Pulmonary artery endothelial cell (primary cell): Measurements from ENCODE around the gene KIAA1217. TPM values are rescaled to one million over a fixed set of nuclear protein-coding genes. Genes with fewer than 3 reads are reported as not detected.
"Not testable (repeated sequence)": the region's sequence is repeated elsewhere in the genome, so short reads cannot be mapped to it uniquely, and the experiment has no call there.

Source experiments
- DNase-seq: peaks from one replicate; pipeline ENCODE4 v3.0.0-alpha.2; 2011; ENCODE audit warnings: low read depth, low spot score
- total RNA-seq: library from RNA; depleted of rRNA; stranded (reverse); fragments of >200 nt; gene quantifications from 2 replicates; pipeline ENCODE4 v1.2.3, GENCODE V29; 2014

The KIAA1217 gene
- total RNA-seq, 1 donor from 2014 or later = 1.5 TPM

- peak; percentile 5 for DNase-seq
These were observed 254.9 kb downstream of the KIAA1217 start for GRCh38 chr10:24463611-24464426.

DNA sequence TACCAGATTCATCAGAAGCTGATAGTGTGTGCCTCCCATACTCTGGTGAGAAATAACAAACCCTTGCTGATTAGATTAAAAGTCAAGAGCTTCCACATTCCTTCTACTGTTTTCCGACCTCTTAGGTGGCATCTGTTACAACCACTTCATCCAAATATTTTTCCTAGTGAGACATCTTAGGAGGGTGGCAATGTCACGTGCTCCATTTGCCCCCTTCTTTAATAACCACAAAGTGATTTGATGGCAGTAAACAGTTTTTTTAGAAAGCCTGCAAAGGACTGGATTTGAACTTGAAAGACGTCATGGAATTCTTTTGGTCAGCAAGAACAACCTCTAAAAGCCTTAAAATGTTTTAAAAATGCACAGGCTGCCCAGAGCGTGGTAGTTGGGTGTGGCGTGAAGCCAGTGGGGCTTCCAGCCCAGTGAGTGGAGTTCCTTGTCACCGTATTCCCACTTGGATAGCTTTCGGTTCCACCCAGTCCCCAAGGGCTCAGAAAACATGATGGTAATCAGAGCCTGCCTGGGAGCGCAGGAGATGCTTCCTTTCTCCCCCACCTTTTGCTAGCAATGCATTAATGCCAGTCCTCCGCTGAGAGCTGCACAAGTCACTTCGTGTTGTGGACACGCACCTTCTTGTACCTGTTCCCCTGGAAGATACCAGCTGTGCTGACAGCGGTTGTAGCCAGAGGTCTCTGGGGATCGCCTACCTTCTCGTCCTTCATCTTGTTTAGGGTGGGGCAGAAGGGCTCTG is 256.4 kb downstream of the KIAA1217 start:
- no peak for DNase-seq

GRCh38 chr10:24465891-24466818 is 257.2 kb downstream of the KIAA1217 start:
- DNase-seq = no peak

GRCh38 chr10:24467136-24467535 is 258.2 kb downstream of the KIAA1217 start:
- no peak for DNase-seq

GRCh38 chr10:24467605-24468004 is 258.7 kb downstream of the KIAA1217 start:
- DNase-seq = no peak

DNA sequence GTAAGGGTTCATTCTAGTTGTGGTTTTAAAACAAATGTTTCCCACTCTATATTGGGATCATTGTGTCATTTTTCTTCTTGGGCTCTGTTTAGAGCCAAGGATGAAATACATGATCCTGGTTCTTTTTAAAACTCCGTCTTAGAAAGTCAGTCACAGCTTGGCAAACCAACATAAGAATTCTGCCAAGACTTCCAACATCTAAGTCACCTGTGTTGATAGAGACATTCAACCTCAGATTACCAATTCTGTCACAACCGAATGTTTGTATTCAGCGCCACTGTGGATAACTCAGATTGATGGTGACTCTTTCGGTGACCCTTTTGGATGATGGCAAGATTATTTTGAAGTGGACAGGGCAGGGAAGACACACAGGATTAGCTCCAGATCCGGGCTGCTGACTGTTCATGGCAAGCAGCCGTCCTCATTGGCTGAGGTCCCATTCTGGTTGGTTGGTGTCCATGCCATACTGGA is 259.4 kb downstream of the KIAA1217 start:
- DNase-seq = no peak

- no peak for DNase-seq
These were observed 261.1 kb downstream of the KIAA1217 start for GRCh38 chr10:24469993-24470392.

GRCh38 chr10:24475598-24475997 is 266.7 kb downstream of the KIAA1217 start:
- no peak for DNase-seq

DNA sequence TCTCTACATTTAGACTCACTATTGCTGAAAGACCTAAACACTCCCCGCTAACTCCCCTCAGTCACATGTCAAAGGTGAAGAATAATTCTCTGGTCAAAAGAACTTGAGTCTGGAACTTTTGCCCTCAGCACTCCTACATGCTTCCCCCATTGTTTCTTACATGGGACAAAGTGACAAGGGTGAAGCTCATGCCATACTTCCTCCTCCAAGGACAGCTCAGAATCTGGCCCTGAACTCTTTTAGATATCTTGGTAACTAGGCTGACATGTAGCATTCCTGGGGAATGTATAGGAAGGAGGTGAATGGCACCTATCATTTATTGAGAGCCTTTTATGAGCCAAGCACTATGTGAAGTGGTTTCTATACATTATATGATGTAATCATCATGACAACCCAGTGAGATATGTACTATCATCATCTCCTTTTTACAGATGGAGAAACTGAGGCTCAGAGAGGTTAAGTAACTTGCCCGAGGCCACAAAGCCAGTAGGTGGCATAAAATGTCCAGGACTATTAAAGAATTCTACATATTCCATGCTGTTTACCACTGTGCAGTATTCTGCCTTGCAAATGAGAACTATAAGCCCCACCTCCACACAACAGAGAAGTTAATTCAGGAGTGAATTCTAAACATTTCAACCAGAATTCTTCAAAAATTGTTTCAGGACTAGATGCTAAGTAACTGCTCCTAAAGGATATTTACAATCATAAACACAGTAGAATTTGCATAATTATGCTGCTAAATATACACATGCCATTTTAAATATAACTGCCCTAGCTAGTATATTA is 268.2 kb downstream of the KIAA1217 start:
- DNase-seq = no peak

- no peak for DNase-seq
These were observed 269.0 kb downstream of the KIAA1217 start for GRCh38 chr10:24477915-24478314.

DNA sequence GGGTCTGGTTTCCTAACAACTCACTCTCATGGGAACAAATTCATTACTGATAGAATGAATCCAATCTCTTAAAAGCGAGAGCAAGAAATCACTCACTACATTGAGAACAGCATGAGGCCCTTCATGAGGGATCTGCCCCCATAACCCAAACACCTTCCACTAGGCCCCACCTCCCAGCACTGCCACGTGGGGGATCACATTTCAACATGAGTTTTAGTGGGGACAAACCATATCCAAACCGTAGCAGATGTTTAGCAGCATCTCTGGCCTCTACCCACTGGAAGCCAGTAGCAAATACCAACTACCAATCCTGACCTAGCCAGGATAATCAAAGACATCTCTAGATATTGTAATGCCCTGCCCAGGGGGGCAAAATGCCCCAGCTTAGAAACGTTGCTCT is 270.9 kb downstream of the KIAA1217 start:
- DNase-seq = no peak

GRCh38 chr10:24480447-24480846 is 271.5 kb downstream of the KIAA1217 start:
- DNase-seq = no peak

DNA sequence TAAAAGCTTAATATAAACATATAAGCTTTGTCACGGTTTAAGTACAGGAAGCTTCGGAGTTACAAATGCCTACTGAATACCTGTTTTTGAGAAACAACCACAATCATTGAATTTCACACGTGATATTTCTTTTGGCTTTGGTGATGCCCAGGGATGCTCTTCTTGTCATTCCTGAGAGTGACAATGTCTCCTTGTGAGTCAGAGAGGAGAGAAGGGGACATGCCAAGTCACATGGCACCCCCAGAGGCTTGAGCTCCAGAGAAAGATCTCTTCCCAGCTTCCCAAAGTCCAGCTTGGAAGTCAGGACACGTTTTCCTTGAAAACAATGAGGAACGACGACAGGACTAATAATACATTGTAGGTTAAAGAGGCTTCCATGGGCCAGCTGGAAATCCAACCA is 272.3 kb downstream of the KIAA1217 start:
- DNase-seq = no peak

GRCh38 chr10:24482713-24483112 is 273.8 kb downstream of the KIAA1217 start:
- not testable (repeated sequence) for DNase-seq

GRCh38 chr10:24483701-24484100 is 274.8 kb downstream of the KIAA1217 start:
- no peak for DNase-seq

DNA sequence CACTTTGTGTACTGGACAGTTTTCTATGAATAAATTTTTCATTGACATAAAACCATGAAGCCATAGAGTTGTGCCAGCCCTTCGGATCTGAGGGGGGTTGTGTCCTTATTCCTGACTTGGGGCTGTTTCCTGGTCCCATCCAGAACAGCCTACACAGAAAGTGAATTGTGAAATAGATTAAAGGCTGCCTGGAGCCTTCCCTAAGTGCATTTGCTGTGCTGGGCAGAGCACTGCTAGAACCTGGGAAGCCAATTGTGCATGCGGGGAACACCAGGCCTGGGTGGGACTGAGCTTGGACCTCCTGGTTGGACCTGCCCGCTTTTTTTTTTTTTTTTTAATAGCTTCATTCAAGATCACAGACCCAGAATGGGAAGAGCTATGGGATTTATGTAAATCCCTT is 275.8 kb downstream of the KIAA1217 start:
- no peak for DNase-seq

GRCh38 chr10:24485304-24485703 is 276.4 kb downstream of the KIAA1217 start:
- no peak for DNase-seq

GRCh38 chr10:24488631-24489030 is 279.7 kb downstream of the KIAA1217 start:
- no peak for DNase-seq

DNA sequence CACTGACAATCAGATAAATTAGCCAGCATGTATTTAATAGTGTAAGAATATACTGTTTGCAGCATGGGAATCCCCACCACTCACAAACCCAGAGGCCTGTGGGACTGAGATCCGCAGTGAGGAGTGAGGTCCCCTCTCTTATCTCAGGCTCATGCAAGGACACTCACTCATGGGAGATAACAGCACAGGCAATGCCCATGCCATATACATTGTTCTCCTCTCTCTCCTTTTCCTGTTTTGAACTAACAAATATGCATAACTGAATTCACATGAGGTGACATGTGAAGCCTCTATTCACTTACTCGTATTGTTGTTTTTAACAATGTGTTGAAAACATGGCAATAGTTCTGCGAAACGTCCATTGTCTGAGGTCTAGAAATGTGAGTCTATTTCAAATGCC is 284.2 kb downstream of the KIAA1217 start:
- peak; percentile 10 for DNase-seq

- no peak for DNase-seq
These were observed 285.3 kb downstream of the KIAA1217 start for GRCh38 chr10:24494236-24494635.

DNA sequence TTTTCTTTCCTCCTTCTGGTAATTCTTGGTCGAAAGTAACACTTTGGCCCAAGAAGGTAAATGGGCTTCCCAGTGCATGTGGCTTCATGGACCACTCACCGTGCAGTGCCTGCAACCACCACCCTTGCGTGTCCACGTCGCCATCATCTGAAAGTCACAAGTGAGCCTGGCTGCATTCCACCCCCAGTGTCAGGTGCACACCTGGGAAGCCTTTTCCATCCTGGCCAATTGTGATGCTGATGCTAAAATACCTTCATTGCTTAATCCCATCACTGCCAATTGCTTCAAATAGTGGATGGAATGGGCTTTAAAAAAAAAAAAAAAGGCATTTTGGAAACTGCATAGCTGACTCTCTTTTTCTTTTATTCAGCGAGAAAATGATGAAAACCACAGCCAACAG is 285.8 kb downstream of the KIAA1217 start:
- DNase-seq = no peak
